ENCODE results near the gene PDS5A. TPM values are rescaled to one million over a fixed set of nuclear protein-coding genes. Genes with fewer than 3 reads are reported as not detected.
"Not testable (repeated sequence)": the region's sequence is repeated elsewhere in the genome, so short reads cannot be mapped to it uniquely, and the experiment has no call there.

The PDS5A gene
- total RNA-seq, 1 donor from 2014 or later, result 64.6 TPM

DNA sequence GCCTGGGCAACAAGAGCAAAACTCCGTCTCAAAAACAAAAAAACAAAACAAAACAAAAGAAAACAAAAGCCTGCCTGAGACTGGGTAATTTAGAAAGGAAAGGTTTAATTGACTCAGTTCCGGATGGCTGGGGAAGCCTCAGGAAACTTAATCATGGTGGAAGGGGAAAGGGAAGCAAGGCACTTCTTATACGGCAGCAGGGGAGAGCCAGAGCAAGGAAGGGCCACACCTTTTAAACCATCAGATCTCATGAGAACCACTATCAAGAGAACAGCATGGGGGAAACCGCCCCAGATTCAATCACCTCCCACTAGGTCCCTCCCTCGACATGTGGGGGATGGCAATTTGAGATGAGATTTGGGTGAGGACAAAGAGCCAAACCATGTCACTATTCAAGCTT is 157.5 kb downstream of the PDS5A start:
- intact Hi-C loops (cut with DNase I), result no loop called here
- Histone ChIP-seq H3K4me3 (no peak overlapping the region), H3K4me1 (peaks cover under 1% of the 10 kb centered on the region), H3K36me3 (peaks cover 0 to 6% of the 10 kb centered on the region in 2 donors), H3K9me3 (no peaks in the 10 kb centered on the region), H3K27ac (no peak overlapping the region), H3K27me3 (no peaks in the 10 kb centered on the region)
- TF ChIP-seq POLR2A (IDR thresholded peaks at IDR 0.05), result no peak
- TF ChIP-seq, protein P1, sequence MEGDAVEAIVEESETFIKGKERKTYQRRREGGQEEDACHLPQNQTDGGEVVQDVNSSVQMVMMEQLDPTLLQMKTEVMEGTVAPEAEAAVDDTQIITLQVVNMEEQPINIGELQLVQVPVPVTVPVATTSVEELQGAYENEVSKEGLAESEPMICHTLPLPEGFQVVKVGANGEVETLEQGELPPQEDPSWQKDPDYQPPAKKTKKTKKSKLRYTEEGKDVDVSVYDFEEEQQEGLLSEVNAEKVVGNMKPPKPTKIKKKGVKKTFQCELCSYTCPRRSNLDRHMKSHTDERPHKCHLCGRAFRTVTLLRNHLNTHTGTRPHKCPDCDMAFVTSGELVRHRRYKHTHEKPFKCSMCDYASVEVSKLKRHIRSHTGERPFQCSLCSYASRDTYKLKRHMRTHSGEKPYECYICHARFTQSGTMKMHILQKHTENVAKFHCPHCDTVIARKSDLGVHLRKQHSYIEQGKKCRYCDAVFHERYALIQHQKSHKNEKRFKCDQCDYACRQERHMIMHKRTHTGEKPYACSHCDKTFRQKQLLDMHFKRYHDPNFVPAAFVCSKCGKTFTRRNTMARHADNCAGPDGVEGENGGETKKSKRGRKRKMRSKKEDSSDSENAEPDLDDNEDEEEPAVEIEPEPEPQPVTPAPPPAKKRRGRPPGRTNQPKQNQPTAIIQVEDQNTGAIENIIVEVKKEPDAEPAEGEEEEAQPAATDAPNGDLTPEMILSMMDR (IDR thresholded peaks at IDR 0.05), result no peak
- no peak for TF ChIP-seq POLR2AphosphoS5 (IDR thresholded peaks at IDR 0.05; ENCODE audit: insufficient read depth in 1 of 2, low read depth in 1 of 2)
- no peak for DNase-seq (ENCODE audit: extremely low spot score in 2 of 2)

GRCh38 chr4:39818646-39819045 is 159.1 kb downstream of the PDS5A start:
- no peaks in the 10 kb centered on the region for H3K4me1 ChIP-seq
- no peak overlapping the region for H3K4me3 ChIP-seq
- intact Hi-C loops (cut with DNase I), result no loop called here
- no peaks in the 10 kb centered on the region for H3K27me3 ChIP-seq
- no peaks in the 10 kb centered on the region for H3K36me3 ChIP-seq
- H3K9me3 ChIP-seq, result no peaks in the 10 kb centered on the region
- DNase-seq (ENCODE audit: extremely low spot score in 2 of 2), result no peak
- no peak overlapping the region for H3K27ac ChIP-seq
- TF ChIP-seq, protein P1 (IDR thresholded peaks at IDR 0.05), result no peak
- no peak for TF ChIP-seq POLR2AphosphoS5 (IDR thresholded peaks at IDR 0.05; ENCODE audit: insufficient read depth in 1 of 2, low read depth in 1 of 2)
- no peak for TF ChIP-seq POLR2A (IDR thresholded peaks at IDR 0.05)

- Histone ChIP-seq H3K4me3 (no peak overlapping the region), H3K27me3 (no peaks in the 10 kb centered on the region), H3K27ac (no peak overlapping the region), H3K9me3 (no peaks in the 10 kb centered on the region), H3K4me1 (no peaks in the 10 kb centered on the region), H3K36me3 (no peaks in the 10 kb centered on the region)
- TF ChIP-seq POLR2A (IDR thresholded peaks at IDR 0.05) (no peak), POLR2AphosphoS5 (IDR thresholded peaks at IDR 0.05; ENCODE audit: insufficient read depth in 1 of 2, low read depth in 1 of 2) (no peak)
- TF ChIP-seq, protein P1 (IDR thresholded peaks at IDR 0.05), result no peak
- DNase-seq (ENCODE audit: extremely low spot score in 2 of 2), result no peak
- intact Hi-C loops (cut with DNase I), result no loop called here
Observed at GRCh38 chr4:39814403-39815185, 163.1 kb downstream of the PDS5A start.

- DNase-seq (ENCODE audit: extremely low spot score in 2 of 2); intact Hi-C loops (cut with DNase I); H3K4me1 ChIP-seq; H3K27me3 ChIP-seq; H3K4me3 ChIP-seq; H3K36me3 ChIP-seq; H3K27ac ChIP-seq; H3K9me3 ChIP-seq: not testable (repeated sequence)
Observed at GRCh38 chr4:39813761-39814160, 163.9 kb downstream of the PDS5A start.

DNA sequence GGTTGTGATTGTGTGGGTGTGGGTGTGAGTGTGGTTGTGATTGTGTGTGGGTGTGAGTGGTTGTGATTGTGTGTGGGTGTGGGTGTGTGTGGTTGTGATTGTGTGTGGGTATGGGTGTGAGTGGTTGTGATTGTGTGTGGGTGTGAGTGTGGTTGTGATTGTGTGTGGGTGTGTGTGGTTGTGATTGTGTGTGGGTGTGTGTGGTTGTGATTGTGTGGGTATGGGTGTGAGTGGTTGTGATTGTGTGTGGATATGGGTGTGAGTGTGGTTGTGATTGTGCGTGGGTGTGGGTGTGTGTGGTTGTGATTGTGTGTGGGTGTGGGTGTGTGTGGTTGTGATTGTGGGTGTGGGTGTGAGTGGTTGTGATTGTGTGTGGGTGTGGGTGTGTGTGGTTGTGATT is 164.7 kb downstream of the PDS5A start:
- DNase-seq (ENCODE audit: extremely low spot score in 2 of 2); H3K36me3 ChIP-seq; H3K4me1 ChIP-seq; H3K9me3 ChIP-seq; H3K4me3 ChIP-seq; intact Hi-C loops (cut with DNase I); H3K27ac ChIP-seq; H3K27me3 ChIP-seq: not testable (repeated sequence)

DNA sequence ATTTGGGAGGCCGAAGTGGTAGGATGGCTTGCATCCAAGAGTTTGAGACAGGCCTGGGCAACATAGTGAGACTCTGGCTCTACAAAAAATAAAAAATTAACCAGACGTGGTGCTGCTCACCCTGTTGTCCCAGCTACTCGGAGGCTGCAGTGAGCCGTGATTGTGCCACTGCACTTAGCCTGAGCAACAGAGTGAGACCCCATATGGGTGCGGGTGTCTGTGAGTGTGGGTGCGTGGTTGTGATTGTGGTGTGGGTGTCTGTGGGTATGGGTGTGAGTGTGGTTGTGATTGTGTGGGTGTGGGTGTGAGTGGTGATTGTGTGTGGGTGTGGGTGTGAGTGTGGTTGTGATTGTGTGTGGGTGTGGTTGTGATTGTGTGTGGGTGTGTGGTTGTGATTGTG is 165.2 kb downstream of the PDS5A start:
- H3K9me3 ChIP-seq, result no peaks in the 10 kb centered on the region
- H3K4me3 ChIP-seq, result no peak overlapping the region
- no peak for DNase-seq (ENCODE audit: extremely low spot score in 2 of 2)
- intact Hi-C loops (cut with DNase I), result no loop called here
- H3K4me1 ChIP-seq, result no peaks in the 10 kb centered on the region
- H3K36me3 ChIP-seq, result no peaks in the 10 kb centered on the region
- no peaks in the 10 kb centered on the region for H3K27me3 ChIP-seq
- no peak for TF ChIP-seq POLR2AphosphoS5 (IDR thresholded peaks at IDR 0.05; ENCODE audit: insufficient read depth in 1 of 2, low read depth in 1 of 2)
- no peak for TF ChIP-seq POLR2A (IDR thresholded peaks at IDR 0.05)
- TF ChIP-seq, protein P1 (IDR thresholded peaks at IDR 0.05), result no peak
- no peak overlapping the region for H3K27ac ChIP-seq

All from vagina (tissue), 2 donors.